Panc1 (cell line): Measurements from ENCODE around the gene C1orf87. TPM values are rescaled to one million over a fixed set of nuclear protein-coding genes. Genes with fewer than 3 reads are reported as not detected.

Experiments used
- ATAC-seq: fragments of 200-7000 bp; cut with Tn5 transposase; 2 replicates; pipeline ENCODE4 v1.9.1; 2020; ENCODE audit warnings: mild to moderate bottlenecking, moderate library complexity
- BruUV-seq: library from RNA; stranded (reverse); fragments of 400-500 nt; replicated peaks from 2 replicates; lab custom pipeline; 2021; lab: Mats Ljungman, UMichigan
- CTCF ChIA-PET: fragments of 300-600 bp; sonication (Branson Sonifier 250); formaldehyde crosslinking; loops from one replicate; lab custom pipeline; 2022; ENCODE audit warnings: antibody characterized with exemption; lab: Charles Lee
- POLR2A ChIA-PET: fragments of 300-600 bp; sonication (Branson Sonifier 250); formaldehyde crosslinking; loops from one replicate; lab custom pipeline; 2022; ENCODE audit warnings: antibody characterized with exemption; lab: Charles Lee
- DNase-seq: peaks from one replicate; pipeline ENCODE4 v3.0.0-alpha.2; 2010; ENCODE audit warnings: low read depth, low spot score
- H3K27ac ChIP-seq: 2 replicates; pipeline ENCODE4 v1.5.1; 2011; ENCODE audit warnings: mild to moderate bottlenecking, low read length, inconsistent platforms
- H3K27me3 ChIP-seq: fragments of 200-500 bp; sonication (Bioruptor generic); 2 replicates; pipeline ENCODE4 v1.6.0; 2014; ENCODE audit warnings: low read length, inconsistent platforms; ENCODE audit not compliant: control insufficient read depth, insufficient read depth
- H3K36me3 ChIP-seq: fragments of 200-500 bp; sonication (Bioruptor generic); 2 replicates; pipeline ENCODE4 v1.5.1; 2014; ENCODE audit warnings: inconsistent platforms, mild to moderate bottlenecking, low read length, moderate library complexity; ENCODE audit not compliant: control insufficient read depth, insufficient read depth
- H3K4me1 ChIP-seq: 2 replicates; pipeline ENCODE4 v1.5.1; 2011; ENCODE audit warnings: inconsistent platforms, mild to moderate bottlenecking, low read length, moderate library complexity; ENCODE audit not compliant: control insufficient read depth, insufficient read depth
- H3K4me3 ChIP-seq, 2 experiments: 2 replicates each; pipeline ENCODE4 v1.5.1; 2011 to 2012; ENCODE audit warnings: low read depth in 2 of 2, low read length in 2 of 2, mild to moderate bottlenecking in 2 of 2, inconsistent platforms in 1 of 2, moderate library complexity in 1 of 2
- H3K9me3 ChIP-seq: fragments of 200-500 bp; sonication (Bioruptor generic); 2 replicates; pipeline ENCODE4 v1.5.1; 2014; ENCODE audit warnings: low read depth, mild to moderate bottlenecking, inconsistent platforms, low read length, moderate library complexity; ENCODE audit not compliant: control insufficient read depth, insufficient read depth
- CTCF ChIP-seq: fragments of 450-650 bp; IDR thresholded peaks from 2 replicates; pipeline ENCODE4 v1.5.1; 2017; ENCODE audit warnings: mild to moderate bottlenecking
- REST ChIP-seq, 2 experiments: IDR thresholded peaks; 2 replicates each; pipeline ENCODE4 v1.6.1; 2011 to 2012; ENCODE audit warnings: low read depth in 2 of 2, control low read depth in 1 of 2, low read length in 1 of 2, mild to moderate bottlenecking in 1 of 2, moderate library complexity in 1 of 2; ENCODE audit not compliant: insufficient read depth in 1 of 2
- SIN3A ChIP-seq: IDR thresholded peaks from 2 replicates; pipeline ENCODE4 v1.6.1; 2012; ENCODE audit warnings: low read depth, mild to moderate bottlenecking, low read length, moderate library complexity, borderline replicate concordance; ENCODE audit not compliant: insufficient read depth
- in situ Hi-C: cut with HindIII; loops from 2 replicates; pipeline ENCODE4 v1.10.0; 2016; ENCODE audit warnings: low sequenced_read_pairs, low pct_unique_long_range_greater_than_20kb
- intact Hi-C: fragments of 100-400 bp; cut with micrococcal nuclease; formaldehyde crosslinking; loops from one replicate; pipeline ENCODE4 v1.10.0; 2022; ENCODE audit not compliant: unreplicated experiment
- total RNA-seq: library from RNA; stranded (reverse); gene quantifications from one replicate; pipeline ENCODE4 v1.2.1, GENCODE V29; 2021; ENCODE audit not compliant: unreplicated experiment

Gene C1orf87
- total RNA-seq, 1 experiment from 2014 or later, result not detected

GRCh38 chr1:59948990-59949389, 124.6 kb downstream of the C1orf87 start:
- BruUV-seq, result no TSS peak
- ChIA-PET CTCF (interaction anchor here (0.7 kb wide), 1 partner anchor 621 kb away, joined by 3 read pairs; no protein-coding TSS in a partner anchor), POLR2A (no interaction called here)
- Histone ChIP-seq H3K4me3 (no peak overlapping the region), H3K27ac (no peak overlapping the region), H3K9me3 (no peaks in the 10 kb centered on the region), H3K4me1 (no peaks in the 10 kb centered on the region), H3K36me3 (no peaks in the 10 kb centered on the region; the same call in 1 of the 2 replicates), H3K27me3 (no peaks in the 10 kb centered on the region)
- TF ChIP-seq CTCF (no peak), SIN3A (no peak), REST (IDR thresholded peaks at IDR 0.05; ENCODE audit: insufficient read depth in 1 of 2, low read depth in 2 of 2, low read length in 1 of 2) (no peak)
- ATAC-seq (no peak), DNase-seq (no peak)
- in situ Hi-C loops, result no loop called here
- intact Hi-C loops, result loop anchor here (5.0 kb wide), 1 partner anchor 167 kb away; no protein-coding TSS in a partner anchor

GRCh38 chr1:59947047-59947938, 126.3 kb downstream of the C1orf87 start:
- ChIA-PET CTCF (interaction anchor here (0.6 to 1.5 kb wide), 11 partner anchors 16 to 390 kb away, joined by 3 to 30 read pairs (median 3); no protein-coding TSS in a partner anchor), POLR2A (no interaction called here)
- BruUV-seq, result no TSS peak
- intact Hi-C loops, result loop anchor here (1.0 to 5.0 kb wide), 3 partner anchors 44 to 165 kb away; no protein-coding TSS in a partner anchor
- in situ Hi-C loops, result no loop called here
- DNase-seq (peak; percentile 46), ATAC-seq (peak; percentile 94)
- Histone ChIP-seq H3K4me3 (no peak overlapping the region), H3K4me1 (no peaks in the 10 kb centered on the region), H3K27ac (no peak overlapping the region), H3K36me3 (no peaks in the 10 kb centered on the region; the same call in 1 of the 2 replicates), H3K9me3 (no peaks in the 10 kb centered on the region), H3K27me3 (peaks cover 14% of the 10 kb centered on the region; the same call in 1 of the 2 replicates)
- TF ChIP-seq CTCF (peak; percentile 94), REST (IDR thresholded peaks at IDR 0.05; ENCODE audit: insufficient read depth in 1 of 2, low read depth in 2 of 2, low read length in 1 of 2) (no peak)
